ENCODE measurements around the gene AKT1.

AKT1 gene

DNA sequence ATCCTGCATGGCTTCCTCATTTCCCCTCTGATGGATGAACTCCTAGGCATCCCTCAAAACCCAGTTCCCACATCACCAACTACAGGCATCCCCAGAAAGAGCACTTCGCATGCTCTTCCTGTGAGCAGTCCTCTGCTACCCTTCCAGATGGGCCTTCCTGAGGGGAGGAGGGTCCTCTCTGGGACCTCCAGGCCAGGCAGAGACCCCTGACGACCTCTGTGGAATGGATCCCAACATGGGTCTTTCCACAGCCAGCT, 1.9 kb downstream of the AKT1 start:
- Histone ChIP-seq H3K27me3 (replicated peaks; ENCODE audit: insufficient read depth, low read length) (no peaks in the 10 kb centered on the region), H3K9ac (ENCODE audit: low read length) (no peak overlapping the region), H4K20me1 (ENCODE audit: insufficient read depth, low read length) (no peaks in the 10 kb centered on the region), H3K27ac (ENCODE audit: low read length) (no peak overlapping the region), H3K4me1 (ENCODE audit: low read length) (peaks cover 12% of the 10 kb centered on the region; the same call in 1 of the 2 replicates), H3K79me2 (ENCODE audit: low read length) (peaks cover 35% of the 10 kb centered on the region), H3K4me2 (ENCODE audit: low read depth, low read length) (peak overlapping the region; percentile 76; the same call in 1 of the 2 replicates), H3K36me3 (replicated peaks; ENCODE audit: insufficient read depth, low read length) (no peaks in the 10 kb centered on the region), H3K4me3 (ENCODE audit: low read length) (no peak overlapping the region), H2AFZ (ENCODE audit: low read length) (no peak overlapping the region), H3F3A (ENCODE audit: insufficient read depth, low read length) (0 out of 2 replicates have a peak, but pooled peaks cover 3% of the 10 kb centered on the region), H3K9me3 (replicated peaks; ENCODE audit: insufficient read depth, low read length) (no peaks in the 10 kb centered on the region), H3K9me2 (replicated peaks; ENCODE audit: insufficient read depth, low read length) (no peaks in the 10 kb centered on the region)
- no peak for DNase-seq
- TF ChIP-seq, protein P1, sequence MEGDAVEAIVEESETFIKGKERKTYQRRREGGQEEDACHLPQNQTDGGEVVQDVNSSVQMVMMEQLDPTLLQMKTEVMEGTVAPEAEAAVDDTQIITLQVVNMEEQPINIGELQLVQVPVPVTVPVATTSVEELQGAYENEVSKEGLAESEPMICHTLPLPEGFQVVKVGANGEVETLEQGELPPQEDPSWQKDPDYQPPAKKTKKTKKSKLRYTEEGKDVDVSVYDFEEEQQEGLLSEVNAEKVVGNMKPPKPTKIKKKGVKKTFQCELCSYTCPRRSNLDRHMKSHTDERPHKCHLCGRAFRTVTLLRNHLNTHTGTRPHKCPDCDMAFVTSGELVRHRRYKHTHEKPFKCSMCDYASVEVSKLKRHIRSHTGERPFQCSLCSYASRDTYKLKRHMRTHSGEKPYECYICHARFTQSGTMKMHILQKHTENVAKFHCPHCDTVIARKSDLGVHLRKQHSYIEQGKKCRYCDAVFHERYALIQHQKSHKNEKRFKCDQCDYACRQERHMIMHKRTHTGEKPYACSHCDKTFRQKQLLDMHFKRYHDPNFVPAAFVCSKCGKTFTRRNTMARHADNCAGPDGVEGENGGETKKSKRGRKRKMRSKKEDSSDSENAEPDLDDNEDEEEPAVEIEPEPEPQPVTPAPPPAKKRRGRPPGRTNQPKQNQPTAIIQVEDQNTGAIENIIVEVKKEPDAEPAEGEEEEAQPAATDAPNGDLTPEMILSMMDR (IDR thresholded peaks at IDR 0.05; ENCODE audit: low read length), result no peak
- TF ChIP-seq EZH2phosphoT487 (IDR thresholded peaks at IDR 0.05; ENCODE audit: low read length) (no peak), EZH2 (optimal IDR thresholded peaks at IDR 0.05; ENCODE audit: low read depth, low read length) (no peak)

DNA sequence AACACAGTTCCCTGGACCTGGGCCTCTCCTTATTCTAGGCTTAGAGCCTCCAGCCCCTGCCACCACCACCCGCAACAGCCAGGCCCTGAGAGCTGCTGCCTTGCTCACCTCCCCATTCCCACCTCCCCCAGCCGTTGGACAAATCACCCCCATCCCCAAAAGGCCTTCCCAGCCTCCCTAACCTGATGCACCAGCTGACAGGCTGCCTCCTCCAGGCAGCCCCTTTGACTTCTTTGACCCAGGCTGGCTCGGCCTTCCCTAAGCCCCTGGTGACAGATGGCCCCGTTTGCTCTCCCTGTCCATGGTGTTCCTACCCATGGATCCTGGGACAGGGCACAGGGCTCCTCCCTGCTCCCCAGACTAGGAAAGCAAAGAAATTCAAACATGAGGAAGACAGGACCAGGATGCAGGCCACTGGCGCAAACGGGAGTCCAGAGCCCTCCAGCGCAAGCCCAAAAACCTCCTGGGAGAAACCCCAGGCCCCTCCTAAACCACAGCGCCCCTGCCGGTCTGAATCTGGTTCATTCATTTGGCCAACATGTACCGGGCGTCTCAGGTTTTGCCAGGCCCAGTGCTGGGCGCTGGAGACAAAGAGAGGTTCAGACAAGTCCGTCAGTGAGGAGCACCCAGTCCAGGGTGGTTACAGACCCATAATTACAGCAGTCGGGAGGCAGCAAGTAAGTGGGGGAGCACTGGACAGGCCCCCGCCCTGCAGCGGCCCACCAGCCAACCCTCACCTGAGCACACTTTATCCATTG, 2.4 kb downstream of the AKT1 start:
- Histone ChIP-seq H2AFZ (ENCODE audit: low read length) (no peak overlapping the region), H3K36me3 (replicated peaks; ENCODE audit: insufficient read depth, low read length) (no peaks in the 10 kb centered on the region), H3K9ac (ENCODE audit: low read length) (no peak overlapping the region), H3K4me1 (ENCODE audit: low read length) (peaks cover 11% of the 10 kb centered on the region; the same call in 1 of the 2 replicates), H3K4me2 (ENCODE audit: low read depth, low read length) (no peak overlapping the region), H3K79me2 (ENCODE audit: low read length) (peaks cover 35% of the 10 kb centered on the region), H3K9me3 (replicated peaks; ENCODE audit: insufficient read depth, low read length) (no peaks in the 10 kb centered on the region), H3K4me3 (ENCODE audit: low read length) (no peak overlapping the region), H3K27me3 (replicated peaks; ENCODE audit: insufficient read depth, low read length) (no peaks in the 10 kb centered on the region), H3F3A (ENCODE audit: insufficient read depth, low read length) (0 out of 2 replicates have a peak, but pooled peaks cover 3% of the 10 kb centered on the region), H4K20me1 (ENCODE audit: insufficient read depth, low read length) (no peaks in the 10 kb centered on the region), H3K9me2 (replicated peaks; ENCODE audit: insufficient read depth, low read length) (no peaks in the 10 kb centered on the region), H3K27ac (ENCODE audit: low read length) (no peak overlapping the region)
- TF ChIP-seq, protein P1 (IDR thresholded peaks at IDR 0.05; ENCODE audit: low read length), result no peak
- TF ChIP-seq EZH2 (optimal IDR thresholded peaks at IDR 0.05; ENCODE audit: low read depth, low read length) (no peak), EZH2phosphoT487 (IDR thresholded peaks at IDR 0.05; ENCODE audit: low read length) (no peak)
- DNase-seq, result no peak

DNA sequence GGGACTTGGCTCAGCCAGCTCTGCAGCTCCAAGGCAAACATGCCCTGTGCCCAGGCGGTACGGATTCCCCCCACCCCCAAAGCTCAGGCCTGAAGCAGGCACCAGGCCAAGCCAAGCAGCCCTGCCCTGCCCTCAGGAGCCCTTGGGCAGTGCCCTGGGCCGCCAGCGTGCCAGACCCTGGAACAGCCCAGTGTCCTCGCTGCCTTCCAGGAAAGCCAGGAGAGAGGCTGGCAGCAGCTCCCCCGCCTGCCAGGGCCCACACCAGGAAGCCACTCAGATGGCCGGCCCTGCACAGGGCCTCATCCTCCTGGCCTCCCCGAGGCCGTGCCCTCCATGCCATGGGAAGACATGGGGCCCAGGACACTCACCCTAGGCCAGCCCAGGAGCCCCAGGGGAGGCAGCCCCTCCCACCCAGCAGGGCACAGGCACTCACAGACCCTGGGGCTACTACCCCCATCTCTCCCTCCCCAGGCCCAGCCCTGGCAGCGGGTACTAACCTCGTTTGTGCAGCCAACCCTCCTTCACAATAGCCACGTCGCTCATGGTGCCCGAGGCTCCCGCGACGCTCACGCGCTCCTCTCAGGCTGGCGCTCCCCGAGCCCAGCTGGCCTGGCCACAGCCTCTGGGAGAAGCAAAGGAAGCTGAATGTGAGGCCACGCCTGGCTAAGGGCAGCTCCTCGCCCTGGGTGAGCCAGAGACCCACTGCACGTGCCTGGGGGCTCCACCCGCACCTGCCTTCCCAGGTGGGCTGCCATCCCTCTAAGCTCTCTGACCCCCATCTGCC, 3.3 kb downstream of the AKT1 start:
- no peak for DNase-seq
- no peaks in the 10 kb centered on the region for H3K36me3 ChIP-seq (replicated peaks; ENCODE audit: insufficient read depth, low read length)
- H3K27me3 ChIP-seq (replicated peaks; ENCODE audit: insufficient read depth, low read length), result no peaks in the 10 kb centered on the region
- H3K9me2 ChIP-seq (replicated peaks; ENCODE audit: insufficient read depth, low read length), result no peaks in the 10 kb centered on the region
- H3K9me3 ChIP-seq (replicated peaks; ENCODE audit: insufficient read depth, low read length), result no peaks in the 10 kb centered on the region
- H3K27ac ChIP-seq (ENCODE audit: low read length), result no peak overlapping the region
- TF ChIP-seq, protein P1 (IDR thresholded peaks at IDR 0.05; ENCODE audit: low read length), result no peak
- TF ChIP-seq EZH2 (optimal IDR thresholded peaks at IDR 0.05; ENCODE audit: low read depth, low read length) (no peak), EZH2phosphoT487 (IDR thresholded peaks at IDR 0.05; ENCODE audit: low read length) (no peak)
- 0 out of 2 replicates have a peak, but pooled peaks cover 3% of the 10 kb centered on the region for H3K4me1 ChIP-seq (ENCODE audit: low read length)
- H3K4me3 ChIP-seq (ENCODE audit: low read length), result no peak overlapping the region
- H3K4me2 ChIP-seq (ENCODE audit: low read depth, low read length), result no peak overlapping the region
- H3K9ac ChIP-seq (ENCODE audit: low read length), result no peak overlapping the region
- no peak overlapping the region for H2AFZ ChIP-seq (ENCODE audit: low read length)
- H3K79me2 ChIP-seq (ENCODE audit: low read length), result peaks cover 35% of the 10 kb centered on the region
- H3F3A ChIP-seq (ENCODE audit: insufficient read depth, low read length), result 0 out of 2 replicates have a peak, but pooled peaks cover 3% of the 10 kb centered on the region
- H4K20me1 ChIP-seq (ENCODE audit: insufficient read depth, low read length), result no peaks in the 10 kb centered on the region
